HG03460 (cell line): Measurements from ENCODE around the gene CDYL2.

ENCODE experiments used
- ATAC-seq: cut with Tn5 transposase; IDR thresholded peaks from one replicate; pipeline ENCODE4 v1.9.1; 2021; ENCODE audit not compliant: unreplicated experiment

The CDYL2 gene

GRCh38 chr16:80563066-80563465 lies 241.3 kb downstream of the CDYL2 start:
- ATAC-seq, result no peak

GRCh38 chr16:80559369-80559768 lies 245.0 kb downstream of the CDYL2 start:
- ATAC-seq, result no peak

DNA sequence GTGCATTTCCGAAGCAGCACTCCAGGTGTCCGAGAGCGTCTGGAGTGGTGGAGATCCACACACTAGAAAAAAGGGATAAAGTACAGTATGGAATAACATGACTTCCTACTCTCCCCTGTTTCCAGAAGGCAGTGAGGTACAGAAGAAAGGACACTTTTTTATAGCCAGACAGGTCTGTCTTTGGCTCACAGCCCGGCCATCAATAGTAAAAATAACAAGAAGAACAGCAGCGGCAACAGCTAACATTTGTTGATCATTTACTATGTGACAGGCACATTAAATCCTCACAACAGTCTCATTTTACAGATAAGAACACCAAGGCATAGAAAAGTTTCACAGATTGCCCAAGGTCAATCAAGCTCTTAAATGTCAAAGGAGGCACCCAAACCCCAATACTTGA lies 247.4 kb downstream of the CDYL2 start:
- no peak for ATAC-seq

GRCh38 chr16:80556481-80556880 lies 247.9 kb downstream of the CDYL2 start:
- no peak for ATAC-seq

DNA sequence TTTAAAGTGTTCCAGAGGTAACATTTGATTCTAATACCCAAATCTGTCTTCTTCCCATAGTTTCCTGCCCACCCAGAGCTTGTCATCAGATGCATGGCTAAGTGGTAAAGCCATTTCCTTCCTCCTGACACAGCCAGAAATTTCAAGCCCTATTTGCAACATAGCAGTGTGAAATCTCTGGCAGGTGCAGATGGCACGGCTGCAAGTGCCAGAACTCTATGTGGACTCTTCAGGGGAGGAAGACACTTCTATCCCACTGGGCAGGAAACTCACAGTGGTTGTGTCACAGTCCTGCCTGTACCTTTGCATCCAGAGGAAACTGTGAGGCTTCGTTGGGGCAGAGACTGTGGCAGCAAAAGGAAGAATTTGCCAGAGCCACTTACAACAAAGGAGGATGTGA lies 250.4 kb downstream of the CDYL2 start:
- no peak for ATAC-seq

DNA sequence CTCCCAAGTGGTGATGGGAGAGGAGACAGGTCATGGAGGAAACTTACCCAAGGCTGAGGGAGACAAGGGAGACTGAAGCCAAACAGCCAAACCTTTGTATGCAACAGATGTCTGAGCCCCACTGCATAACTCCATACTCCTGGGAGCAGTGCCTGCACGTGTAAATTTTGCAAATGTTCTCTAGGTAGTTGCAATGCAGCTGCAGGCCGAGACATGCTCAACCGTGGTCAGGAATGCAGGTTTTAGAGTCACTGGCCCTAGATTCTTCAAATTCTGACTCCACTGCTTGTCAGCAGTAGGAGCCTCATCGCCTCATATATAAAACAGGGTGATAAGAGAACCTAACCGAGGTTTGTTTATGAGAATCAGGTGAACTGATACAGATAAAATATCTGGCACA lies 252.1 kb downstream of the CDYL2 start:
- no peak for ATAC-seq
